GM18499 (cell line): Measurements from ENCODE around the gene SPATA25.
"Not testable (repeated sequence)": the region's sequence is repeated elsewhere in the genome, so short reads cannot be mapped to it uniquely, and the experiment has no call there.

Experiments used
- ATAC-seq: cut with Tn5 transposase; IDR thresholded peaks from one replicate; pipeline ENCODE4 v1.9.1; 2021; ENCODE audit warnings: moderate number of reproducible peaks; ENCODE audit not compliant: insufficient read depth, unreplicated experiment

Gene SPATA25

GRCh38 chr20:45918182-45918737 lies 30.8 kb upstream of the SPATA25 start:
- ATAC-seq: no peak

GRCh38 chr20:45917790-45918141 lies 30.3 kb upstream of the SPATA25 start:
- ATAC-seq: no peak

GRCh38 chr20:45913116-45913515 lies 25.7 kb upstream of the SPATA25 start:
- no peak for ATAC-seq

GRCh38 chr20:45912344-45912682 lies 24.9 kb upstream of the SPATA25 start:
- no peak for ATAC-seq

- no peak for ATAC-seq
Measured at GRCh38 chr20:45911486-45912343, 24.3 kb upstream of the SPATA25 start, which contains the start of gene PLTP. Gene PLTP, minus strand, starts transcription at chr20:45912155. Its CDS starts 703 bp downstream, at chr20:45911452.

GRCh38 chr20:45910670-45911485 lies 23.5 kb upstream of the SPATA25 start:
- ATAC-seq: peak; percentile 82

GRCh38 chr20:45909817-45910669 lies 22.6 kb upstream of the SPATA25 start:
- no peak for ATAC-seq

GRCh38 chr20:45909336-45909808 lies 21.9 kb upstream of the SPATA25 start:
- ATAC-seq: no peak

- no peak for ATAC-seq
Measured at GRCh38 chr20:45908084-45908483, 20.7 kb upstream of the SPATA25 start.

- no peak for ATAC-seq
Measured at GRCh38 chr20:45907219-45907948, 20.0 kb upstream of the SPATA25 start.

- no peak for ATAC-seq
Measured at GRCh38 chr20:45905505-45906079, 18.2 kb upstream of the SPATA25 start.

GRCh38 chr20:45904583-45905504 lies 17.4 kb upstream of the SPATA25 start:
- ATAC-seq: no peak

GRCh38 chr20:45902199-45902701 lies 14.8 kb upstream of the SPATA25 start:
- no peak for ATAC-seq

GRCh38 chr20:45901332-45901731 lies 13.9 kb upstream of the SPATA25 start:
- not testable (repeated sequence) for ATAC-seq

GRCh38 chr20:45899046-45899835 lies 11.8 kb upstream of the SPATA25 start:
- no peak for ATAC-seq

GRCh38 chr20:45898285-45898684 lies 10.9 kb upstream of the SPATA25 start:
- ATAC-seq: no peak

GRCh38 chr20:45897692-45898091 lies 10.3 kb upstream of the SPATA25 start:
- ATAC-seq: no peak
